SIG-M5 treated with dmso at 0.1 percent for 504 hours (cell line): ENCODE data around the gene GMPPB.
"Not testable (repeated sequence)": the region's sequence is repeated elsewhere in the genome, so short reads cannot be mapped to it uniquely, and the experiment has no call there.

Experiments
- DNase-seq: peaks from one replicate; lab custom pipeline; 2025; ENCODE audit not compliant: unreplicated experiment; lab: John Stamatoyannopoulos, UW

The GMPPB gene

DNA sequence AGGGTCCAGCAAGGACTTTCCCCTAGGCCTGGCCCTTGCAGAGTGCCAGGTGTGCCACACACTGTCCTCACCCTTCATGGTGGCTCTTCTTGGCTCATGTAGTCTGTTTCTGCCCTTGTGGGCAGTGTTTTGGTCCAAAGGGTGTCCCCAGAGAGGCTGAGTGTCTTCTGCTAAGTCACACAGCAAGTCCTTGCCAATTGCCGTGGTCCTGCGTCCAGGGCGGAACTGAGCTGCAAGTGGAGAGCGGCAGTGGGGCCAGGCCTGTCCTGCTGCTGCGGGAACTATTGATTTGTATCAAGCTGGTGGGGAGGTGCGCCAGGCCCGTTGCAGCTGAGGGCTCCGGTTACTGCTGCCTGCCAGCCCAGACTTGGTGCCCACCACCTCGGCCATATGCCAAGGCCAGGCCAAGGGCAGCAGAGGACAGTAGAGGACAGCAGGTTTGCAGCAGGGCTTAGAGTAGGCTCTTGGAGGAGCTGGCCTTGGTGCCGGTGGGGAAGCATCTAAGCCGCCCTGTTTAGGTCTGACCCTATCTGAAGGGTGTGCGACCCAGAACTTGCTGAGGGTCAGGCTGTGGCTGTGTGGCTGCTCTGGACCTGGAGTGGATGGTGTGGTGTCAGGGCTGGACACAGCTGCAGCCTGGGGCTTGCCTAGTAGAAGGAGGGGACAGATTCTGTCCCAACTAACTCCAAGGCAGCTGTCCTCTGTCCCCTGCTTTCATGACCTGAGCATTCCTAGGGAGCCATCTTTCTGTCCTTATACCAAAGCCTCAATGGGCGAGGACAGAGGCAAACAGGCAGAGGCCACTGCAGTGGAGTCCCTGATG is 8.8 kb downstream of the GMPPB start:
- DNase-seq, result no peak

DNA sequence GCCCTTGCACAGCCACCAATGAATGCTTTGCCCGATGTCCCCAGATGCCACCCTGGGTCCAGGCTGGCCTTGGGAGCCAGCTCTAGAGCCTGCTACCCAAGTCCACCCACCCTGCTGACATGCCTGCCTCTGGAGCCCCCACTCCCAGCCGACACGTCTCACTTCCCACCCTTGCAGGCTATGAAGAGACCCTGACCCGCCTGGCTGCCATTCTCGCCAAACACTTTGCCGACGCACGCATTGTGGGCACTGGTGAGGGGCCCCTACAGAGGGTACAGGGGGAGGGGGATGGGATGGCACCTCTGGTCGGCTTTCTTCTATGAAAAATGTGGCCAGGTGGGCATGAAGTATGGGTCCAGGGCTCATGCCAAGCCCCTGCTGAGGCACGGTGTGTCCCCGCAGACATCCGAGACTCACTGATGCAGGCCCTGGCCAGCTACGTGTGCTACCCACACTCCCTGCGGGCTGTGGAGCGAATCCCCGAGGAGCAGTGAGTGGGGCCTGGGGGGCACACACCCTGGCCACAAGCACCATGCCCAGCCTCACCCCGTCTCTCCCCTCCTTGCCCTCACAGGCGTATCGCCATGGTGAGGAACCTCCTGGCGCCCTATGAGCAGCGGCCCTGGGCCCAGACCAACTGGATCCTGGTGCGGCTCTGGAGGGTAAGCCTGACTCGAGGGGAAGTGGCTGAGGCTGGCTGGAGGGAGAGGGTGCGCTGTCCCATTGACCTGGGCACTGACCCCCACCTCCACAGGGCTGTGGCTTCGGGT is 10.2 kb downstream of the GMPPB start:
- DNase-seq, result no peak

DNA sequence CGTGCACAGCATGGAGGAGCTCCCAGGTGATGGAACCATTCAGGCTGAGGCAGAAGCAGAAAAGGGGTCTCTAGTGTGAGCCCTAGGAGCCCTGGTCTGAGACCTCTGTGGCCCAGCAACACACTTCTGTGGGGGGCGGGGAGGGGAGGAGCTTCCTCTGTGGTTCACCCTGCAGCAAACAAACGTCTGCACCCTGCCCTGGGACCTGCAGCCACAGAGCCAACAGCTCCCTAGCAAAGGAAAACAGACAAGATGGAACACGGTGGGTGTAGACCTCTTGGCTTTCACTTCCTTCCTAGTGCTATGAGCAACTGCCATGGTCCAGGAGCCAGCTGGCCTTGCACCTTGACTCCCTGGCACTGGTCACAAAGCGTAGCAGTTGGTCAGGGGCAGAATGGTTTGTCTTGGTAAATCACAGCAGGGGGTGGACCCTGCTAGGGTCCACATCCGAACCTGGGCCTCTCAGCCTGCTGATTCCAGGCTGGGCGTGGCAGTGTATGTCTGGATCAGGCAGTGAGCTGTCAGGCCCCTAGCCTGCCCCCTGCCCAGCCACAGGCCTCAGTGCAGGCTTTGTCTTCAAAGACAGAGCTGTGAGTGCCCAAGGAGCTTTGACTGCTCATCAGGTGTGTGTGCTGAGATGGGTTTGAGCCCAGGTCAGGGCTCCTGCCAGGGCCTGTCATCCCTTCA is 11.0 kb downstream of the GMPPB start:
- DNase-seq, result no peak

DNA sequence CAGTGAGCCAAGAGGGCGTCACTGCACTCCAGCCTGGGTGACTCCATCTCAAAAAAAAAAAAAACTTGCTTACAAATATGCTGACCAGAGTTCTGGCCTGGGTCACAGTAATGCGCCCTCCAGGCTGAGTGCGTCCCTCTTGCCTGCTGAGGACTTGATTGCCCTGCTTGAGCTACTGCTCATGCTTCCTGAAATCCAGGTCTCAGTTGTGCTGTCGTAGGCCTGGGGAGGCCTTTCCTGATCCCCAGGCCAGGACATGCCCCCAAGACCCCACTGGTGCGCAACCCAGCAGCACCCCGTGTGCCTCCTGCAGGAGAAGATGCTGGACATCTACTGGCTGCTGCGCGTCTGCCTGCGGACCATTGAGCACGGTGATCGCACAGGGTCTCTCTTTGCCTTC is 11.6 kb downstream of the GMPPB start:
- DNase-seq, result no peak

DNA sequence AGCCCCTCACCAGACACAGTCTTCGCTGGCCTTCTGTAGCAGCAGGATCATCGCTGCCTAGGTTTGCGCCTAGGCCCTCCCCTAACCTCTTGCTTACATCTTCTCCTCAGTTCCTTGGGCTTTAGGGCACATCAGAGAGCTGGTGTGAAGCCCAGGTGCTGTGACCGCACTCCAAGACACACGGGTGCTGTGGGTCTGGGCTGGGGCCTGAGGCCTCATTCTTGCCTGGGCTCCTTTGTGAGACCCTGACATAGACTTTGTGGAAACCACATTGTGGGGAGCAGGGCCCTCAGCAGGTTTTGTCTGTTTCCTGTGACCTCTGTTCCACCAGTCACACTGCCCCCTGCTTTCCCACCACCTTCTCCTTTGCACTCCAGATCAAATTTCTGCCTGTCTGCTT is 12.3 kb downstream of the GMPPB start:
- no peak for DNase-seq

DNA sequence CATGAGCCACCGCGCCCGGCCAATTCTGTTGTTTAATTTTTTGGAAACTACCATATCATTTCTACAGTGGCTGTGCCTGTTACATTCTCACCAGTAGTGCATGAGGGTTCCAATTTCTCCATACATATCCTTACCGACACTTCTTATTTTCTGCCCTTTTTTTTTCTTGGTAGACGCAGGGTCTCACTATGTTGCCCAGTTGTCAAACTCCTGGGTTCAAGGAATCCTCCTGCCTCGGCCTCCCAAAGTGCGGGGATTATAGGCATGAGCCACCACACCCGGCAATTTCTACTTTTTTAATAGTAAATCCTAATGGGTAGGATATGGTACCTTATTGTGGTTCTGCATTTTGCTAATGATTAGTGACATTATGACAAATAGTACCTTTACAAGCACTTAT is 13.9 kb downstream of the GMPPB start:
- no peak for DNase-seq

DNA sequence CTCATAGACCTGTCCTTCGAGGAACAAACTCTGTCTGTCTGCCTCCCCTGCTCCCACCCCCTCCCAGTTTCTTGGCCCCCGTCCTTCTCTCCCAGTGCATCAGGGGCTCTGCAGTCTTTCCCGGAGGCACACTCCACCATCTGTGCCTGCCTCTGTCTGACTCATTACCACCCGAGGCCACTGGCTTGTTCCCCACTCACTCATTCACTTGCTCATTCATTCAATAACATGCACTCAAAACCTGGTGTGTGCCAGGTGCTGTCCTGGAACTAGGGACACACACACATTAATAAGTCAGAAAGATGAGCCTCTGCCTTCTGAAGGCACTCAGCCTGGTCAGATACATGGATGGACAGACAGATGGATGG is 16.7 kb downstream of the GMPPB start:
- DNase-seq, result no peak

DNA sequence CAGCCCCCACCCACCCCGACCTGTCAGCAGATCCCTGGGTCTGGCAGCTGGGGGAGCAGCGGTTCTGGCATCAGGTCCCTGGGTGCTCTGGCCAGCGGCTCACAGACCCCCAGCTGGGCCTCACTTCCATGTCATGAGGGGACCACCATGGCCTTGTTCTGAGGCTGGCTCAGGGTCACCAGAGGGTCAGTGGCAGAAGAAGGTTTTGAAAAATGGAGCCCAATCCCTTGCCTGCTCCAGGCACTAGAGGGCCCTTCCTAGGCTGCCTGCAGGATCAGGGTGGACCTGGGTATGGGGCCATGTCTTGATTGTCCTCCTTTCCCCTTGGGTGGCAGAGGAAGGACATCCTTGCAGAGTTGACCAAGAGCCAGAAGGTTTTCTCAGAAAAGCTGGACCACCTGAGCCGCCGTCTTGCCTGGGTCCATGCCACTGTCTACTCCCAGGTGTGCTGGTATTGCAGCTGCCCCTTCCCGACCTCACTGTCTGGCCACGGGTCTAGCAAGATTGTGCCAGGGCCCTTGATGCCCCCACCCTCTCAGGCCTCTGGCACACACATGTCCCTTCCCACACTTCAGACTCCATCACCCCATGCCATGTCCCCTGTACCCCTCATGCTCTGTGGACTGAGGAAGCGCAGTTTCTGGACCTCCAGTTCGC is 17.2 kb downstream of the GMPPB start:
- no peak for DNase-seq

DNA sequence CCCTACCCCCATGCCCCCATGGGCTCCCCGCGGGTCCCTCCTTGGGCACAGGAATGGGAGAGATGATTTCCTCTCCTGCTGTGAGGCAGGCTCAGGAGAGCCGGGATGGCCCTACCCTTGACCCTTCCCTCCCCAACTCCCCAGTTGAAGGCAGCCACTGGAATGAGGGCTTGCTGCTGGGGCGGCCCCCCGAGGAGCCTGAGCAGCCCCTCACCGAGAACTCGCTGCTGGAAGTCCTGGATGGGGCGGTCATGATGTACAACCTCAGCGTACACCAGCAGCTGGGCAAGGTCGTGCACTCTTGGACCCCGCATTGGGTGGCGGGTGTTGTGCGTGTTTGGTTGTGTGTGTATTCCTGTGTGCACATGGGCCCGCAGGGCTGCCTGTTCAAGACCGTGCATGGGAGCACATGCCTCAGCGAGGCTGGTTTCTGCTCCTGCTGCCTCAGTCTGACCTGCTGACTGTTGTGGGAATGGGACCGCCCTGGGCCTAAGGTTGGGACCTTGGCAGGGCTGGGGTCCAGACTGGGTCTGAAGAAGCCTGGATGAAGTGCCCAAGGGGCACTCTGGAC is 18.3 kb downstream of the GMPPB start:
- DNase-seq, result no peak

DNA sequence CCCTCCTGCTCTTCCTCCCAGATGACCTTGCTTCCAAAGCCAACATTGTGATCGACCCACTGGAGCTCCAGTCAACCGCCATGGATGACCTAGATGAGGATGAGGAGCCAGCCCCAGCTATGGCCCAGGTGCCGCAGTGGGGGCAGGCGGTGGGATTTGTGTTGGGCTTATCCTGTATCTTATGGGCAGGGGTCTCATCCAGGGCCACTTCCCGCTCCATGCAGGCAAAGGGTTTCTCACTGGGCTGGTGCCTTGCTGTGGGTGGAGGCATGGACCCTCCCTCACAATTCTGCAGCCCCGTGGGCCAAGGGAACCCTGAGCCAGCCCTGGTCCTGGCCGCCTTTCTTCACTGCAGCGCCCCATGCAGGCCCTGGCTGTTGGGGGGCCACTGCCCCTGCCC is 19.1 kb downstream of the GMPPB start:
- DNase-seq, result no peak

DNA sequence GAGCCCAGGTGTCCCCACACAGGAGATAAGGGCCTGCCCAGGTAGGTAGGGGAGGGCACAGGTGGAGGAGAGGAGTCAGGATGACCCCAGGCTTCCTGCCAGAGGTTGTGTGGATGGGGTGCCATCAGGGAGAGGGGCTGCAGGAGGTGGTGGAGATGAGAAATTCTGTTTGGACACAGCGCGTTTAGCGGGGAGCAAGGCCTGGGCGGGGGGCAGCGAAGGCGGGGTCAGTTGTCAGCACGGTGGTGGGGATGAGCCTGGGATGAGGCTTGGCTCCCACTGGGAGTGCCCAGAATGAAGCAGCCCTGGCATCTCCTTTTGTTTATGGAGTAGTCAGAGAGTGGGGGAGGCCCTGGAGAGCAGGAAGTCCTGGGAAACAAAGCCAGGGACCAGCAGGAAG is 19.8 kb downstream of the GMPPB start:
- DNase-seq, result no peak

DNA sequence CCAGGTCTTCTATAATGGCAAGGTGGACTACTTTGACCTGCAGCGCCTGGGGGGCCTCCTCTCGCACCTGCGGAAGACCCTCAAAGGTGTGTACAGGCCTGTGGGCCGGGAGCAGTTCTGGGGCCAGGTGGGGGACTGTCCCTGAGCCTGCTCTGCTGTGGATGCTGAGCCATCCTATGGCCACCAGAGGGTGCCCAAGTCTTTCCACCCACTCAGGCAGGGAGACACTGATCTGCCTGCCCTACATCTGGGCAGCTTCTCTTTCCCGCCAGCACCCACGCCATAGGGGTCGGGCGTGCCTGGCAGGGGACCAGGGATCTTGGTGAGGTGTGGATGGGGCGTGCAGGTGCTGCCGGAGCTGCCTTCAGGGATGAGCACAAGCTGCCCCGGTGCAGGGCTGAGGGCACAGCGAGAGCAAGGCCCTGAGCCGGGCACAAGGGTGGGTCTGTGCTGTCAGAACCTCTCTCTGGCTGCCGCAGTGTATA is 20.3 kb downstream of the GMPPB start:
- peak; percentile 60 for DNase-seq

DNA sequence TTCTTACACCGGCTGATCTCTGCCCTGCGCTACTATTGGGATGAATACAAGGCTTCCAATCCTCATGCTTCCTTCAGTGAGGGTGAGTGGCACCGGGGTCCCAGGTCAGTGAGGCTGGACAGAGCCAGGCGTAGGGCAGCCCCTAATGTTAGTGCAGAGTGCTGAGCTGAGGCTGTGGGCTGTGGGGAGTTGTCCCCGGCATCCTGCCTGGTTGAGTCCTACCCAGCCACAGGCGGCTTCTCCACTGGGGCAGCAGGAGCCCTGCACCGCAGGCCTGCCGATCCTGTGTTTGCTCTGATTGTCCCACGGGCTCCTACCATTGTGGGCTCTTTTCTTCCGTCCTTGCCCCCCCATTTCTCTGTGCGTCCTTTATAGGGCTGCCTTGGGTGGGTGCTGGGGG is 21.1 kb downstream of the GMPPB start:
- DNase-seq, result no peak

DNA sequence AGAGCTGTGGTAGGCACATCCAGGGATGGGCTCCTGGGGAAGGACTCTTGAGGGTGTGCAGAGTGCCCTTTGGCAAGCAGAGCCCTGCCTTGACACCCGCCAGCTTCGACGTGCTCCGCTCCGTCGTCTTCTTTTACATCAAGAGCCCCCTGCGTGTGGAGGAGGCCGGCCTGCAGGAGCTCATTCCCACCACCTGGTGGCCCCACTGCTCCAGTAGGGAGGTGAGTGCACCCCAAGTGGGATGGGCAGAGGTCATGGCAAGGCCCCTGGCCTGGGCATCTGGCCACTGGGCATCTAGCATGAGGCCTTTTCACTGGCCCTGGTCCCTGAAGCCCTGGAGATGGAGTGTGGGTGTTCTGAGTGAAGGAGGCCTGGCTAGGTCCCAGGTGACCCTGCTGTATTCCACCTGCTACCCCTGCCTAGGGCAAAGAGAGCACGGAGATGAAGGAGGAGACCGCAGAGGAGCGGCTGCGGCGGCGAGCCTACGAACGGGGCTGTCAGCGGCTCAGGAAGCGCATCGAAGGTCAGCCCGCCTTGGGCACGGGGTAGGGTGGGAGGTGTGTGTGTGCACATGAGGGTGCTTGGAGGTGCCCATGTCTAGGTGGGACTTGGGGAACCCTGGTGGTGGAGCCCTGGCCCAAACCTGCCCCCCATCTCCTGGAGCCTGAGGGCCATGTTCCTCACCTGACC is 22.2 kb downstream of the GMPPB start:
- DNase-seq, result no peak

DNA sequence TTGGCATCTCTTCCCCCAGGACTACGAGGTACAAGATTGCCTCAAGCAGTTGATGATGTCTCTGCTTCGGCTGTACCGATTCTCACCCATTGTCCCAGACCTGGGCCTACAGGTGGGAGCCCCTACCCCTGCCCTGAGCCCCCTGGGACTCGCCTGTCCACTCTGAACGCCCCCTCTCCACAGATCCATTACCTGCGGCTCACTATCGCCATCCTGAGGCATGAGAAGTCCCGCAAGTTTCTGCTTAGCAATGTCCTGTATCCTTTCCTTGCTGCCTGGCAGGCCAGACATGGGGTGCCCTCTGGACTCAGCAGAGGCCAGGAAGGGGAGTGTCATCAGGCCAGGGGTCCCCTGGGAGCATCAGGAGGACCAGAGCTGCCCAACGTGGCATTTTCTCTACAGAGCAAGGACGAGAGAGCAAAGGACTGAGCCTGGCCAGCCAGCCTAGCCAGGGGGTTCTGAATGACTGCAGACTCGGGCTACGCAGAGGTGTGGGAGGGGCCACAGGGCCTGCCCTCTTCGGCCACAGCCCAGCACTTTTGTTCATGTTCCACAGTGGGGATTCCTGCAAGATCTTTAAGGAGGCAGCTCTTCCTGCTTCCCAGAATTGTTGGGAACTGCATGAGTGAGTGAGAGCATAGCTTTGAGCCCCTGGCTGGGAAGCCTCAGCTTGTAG is 23.2 kb downstream of the GMPPB start:
- DNase-seq, result no peak

DNA sequence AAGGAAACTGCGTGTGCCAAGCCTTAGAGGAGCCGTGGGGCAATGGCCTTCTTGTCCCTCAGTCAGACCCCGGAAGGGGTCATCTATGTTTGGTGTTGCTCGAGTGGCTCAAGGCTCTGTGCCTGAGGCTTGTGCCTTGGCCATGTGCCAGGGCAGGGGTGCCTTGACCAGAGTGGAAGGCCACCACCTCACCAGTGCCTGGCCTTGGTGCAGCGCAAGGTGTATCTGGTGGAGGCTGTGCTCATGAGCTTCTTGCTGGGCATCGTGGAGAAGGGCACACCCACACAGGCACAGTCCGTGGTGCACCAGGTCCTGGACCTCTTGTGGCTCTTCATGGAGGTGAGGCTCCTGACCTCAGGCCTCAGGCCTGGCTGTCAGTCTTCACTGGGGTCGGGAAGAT is 23.7 kb downstream of the GMPPB start:
- DNase-seq, result no peak

DNA sequence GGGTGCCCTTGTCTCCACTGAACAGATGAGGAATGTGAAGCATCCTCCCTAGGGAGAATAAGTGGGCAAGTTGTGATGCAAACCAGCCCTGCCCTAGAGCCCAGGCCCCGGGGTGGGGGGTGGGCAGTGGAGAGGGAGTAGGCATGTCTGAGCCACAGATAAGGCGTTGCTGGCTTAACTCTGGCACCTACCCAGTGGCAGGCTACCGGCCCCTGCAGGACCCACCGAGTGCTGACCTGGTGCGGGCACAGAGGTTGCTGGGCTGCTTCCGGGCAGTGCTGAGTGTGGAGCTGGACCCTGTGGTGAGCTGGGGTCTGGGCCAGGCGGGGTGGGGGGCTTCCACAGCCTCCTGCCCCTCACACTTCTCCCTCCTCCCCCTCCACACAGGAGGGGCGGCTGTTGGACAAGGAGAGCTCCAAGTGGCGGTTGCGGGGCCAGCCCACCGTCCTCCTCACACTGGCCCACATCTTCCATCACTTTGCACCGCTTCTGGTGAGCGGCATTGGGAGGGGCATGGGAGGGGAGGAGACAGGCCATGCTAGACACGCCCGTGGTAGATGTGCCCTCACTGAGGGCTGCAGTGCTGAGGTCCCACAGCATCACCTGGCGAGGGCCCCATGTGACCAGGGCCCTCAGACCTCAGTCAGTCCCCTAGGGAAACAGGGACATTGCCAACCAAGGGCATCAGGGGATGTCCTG is 24.3 kb downstream of the GMPPB start:
- DNase-seq, result no peak

DNA sequence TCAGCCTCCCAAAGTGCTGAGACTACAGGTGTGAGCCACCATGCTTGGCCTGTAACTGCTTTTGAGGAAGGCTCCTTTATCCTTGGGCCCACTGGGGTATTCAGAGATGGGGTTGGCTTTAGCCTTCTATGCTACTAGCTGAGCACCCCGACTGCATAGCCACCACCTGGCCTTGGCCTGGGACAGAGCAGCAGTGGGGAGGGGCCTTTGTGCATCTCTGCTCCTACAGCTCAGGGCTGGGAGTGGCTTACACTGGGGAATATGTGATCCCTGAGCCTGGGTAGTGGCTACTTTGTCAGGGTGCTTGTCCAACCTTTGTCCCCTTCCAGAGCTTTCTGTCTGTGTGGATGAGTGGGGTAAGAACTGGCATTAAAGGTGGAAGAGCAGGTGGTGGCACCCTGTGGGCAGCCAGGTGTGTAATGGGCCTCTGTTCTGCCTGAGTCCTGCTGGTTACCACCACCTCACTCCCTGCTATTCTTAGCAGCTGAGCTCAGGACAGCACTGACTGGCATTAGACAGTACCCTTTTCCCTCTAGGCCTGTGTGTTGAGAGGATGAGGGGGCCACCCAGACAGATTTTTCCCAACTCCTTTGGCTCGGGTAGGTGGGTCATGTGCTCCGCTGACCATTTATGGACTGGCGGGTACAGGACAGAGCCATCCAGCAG is 28.3 kb downstream of the GMPPB start:
- not testable (repeated sequence) for DNase-seq
